ENCODE results near the gene IQUB.

DNA sequence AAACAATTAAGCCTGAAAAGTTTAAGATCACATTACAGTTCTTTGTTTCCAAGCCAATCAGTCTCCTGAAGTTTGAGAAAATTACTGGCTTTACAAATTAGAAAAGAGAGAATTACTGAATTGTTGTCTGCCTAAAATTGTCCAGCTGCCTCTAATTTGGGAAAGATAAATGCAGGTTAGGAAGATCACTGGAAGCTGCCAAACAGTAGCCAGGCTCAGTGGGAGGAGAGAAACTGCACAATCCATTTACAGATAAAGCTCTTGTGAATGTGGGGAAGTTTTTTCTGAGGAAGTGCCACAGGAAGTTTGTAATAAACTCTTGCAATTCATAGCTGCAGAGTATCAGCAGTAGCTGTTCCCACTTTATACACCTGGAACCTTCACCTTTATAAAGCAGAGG, 100.7 kb downstream of the IQUB start:
- TF ChIP-seq, protein P1, sequence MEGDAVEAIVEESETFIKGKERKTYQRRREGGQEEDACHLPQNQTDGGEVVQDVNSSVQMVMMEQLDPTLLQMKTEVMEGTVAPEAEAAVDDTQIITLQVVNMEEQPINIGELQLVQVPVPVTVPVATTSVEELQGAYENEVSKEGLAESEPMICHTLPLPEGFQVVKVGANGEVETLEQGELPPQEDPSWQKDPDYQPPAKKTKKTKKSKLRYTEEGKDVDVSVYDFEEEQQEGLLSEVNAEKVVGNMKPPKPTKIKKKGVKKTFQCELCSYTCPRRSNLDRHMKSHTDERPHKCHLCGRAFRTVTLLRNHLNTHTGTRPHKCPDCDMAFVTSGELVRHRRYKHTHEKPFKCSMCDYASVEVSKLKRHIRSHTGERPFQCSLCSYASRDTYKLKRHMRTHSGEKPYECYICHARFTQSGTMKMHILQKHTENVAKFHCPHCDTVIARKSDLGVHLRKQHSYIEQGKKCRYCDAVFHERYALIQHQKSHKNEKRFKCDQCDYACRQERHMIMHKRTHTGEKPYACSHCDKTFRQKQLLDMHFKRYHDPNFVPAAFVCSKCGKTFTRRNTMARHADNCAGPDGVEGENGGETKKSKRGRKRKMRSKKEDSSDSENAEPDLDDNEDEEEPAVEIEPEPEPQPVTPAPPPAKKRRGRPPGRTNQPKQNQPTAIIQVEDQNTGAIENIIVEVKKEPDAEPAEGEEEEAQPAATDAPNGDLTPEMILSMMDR (IDR thresholded peaks at IDR 0.05; ENCODE audit: extremely low read depth in 1 of 2, insufficient read depth in 1 of 2, low read depth in 1 of 2, low read length in 2 of 2), result no peak
- TF ChIP-seq POLR2AphosphoS5 (IDR thresholded peaks at IDR 0.05; ENCODE audit: insufficient read depth, low read depth, low read length), result no peak
- TF ChIP-seq POLR2A (IDR thresholded peaks at IDR 0.05; ENCODE audit: low read depth, low read length), result no peak
- TF ChIP-seq JUN (IDR thresholded peaks at IDR 0.05; ENCODE audit: borderline replicate concordance, insufficient read depth, insufficient read length, low read depth), result no peak
- TF ChIP-seq EZH2 (IDR thresholded peaks at IDR 0.05; ENCODE audit: borderline replicate concordance, low read depth, low read length, severe bottlenecking), result no peak

Measured in endothelial cell of umbilical vein (primary cell).